ENCODE data around the gene CIAO2A.

CIAO2A gene

DNA sequence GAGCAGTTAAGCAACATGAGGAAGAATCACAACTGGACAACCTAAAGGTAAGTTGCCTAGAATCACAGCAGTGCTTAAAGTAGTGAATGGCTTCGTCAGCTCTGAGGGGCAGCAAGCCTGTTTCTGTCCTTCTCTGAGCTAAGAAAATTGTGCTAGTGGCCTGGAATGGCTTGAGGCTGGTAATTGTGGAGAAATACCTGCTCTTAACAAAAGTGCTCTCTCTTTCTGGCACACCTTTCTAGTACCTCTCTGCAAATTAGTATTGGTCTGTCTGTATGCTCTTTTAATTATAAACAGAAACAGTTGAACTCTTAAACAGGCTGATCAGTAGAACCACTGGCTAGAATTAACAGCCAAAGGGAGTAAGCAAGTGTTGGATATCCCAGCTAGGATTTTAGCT is 13.7 kb upstream of the CIAO2A start:
- TF ChIP-seq, protein P1, sequence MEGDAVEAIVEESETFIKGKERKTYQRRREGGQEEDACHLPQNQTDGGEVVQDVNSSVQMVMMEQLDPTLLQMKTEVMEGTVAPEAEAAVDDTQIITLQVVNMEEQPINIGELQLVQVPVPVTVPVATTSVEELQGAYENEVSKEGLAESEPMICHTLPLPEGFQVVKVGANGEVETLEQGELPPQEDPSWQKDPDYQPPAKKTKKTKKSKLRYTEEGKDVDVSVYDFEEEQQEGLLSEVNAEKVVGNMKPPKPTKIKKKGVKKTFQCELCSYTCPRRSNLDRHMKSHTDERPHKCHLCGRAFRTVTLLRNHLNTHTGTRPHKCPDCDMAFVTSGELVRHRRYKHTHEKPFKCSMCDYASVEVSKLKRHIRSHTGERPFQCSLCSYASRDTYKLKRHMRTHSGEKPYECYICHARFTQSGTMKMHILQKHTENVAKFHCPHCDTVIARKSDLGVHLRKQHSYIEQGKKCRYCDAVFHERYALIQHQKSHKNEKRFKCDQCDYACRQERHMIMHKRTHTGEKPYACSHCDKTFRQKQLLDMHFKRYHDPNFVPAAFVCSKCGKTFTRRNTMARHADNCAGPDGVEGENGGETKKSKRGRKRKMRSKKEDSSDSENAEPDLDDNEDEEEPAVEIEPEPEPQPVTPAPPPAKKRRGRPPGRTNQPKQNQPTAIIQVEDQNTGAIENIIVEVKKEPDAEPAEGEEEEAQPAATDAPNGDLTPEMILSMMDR (IDR thresholded peaks at IDR 0.05; ENCODE audit: low read depth, low read length) = no peak
- Histone ChIP-seq H3K27ac (no peak overlapping the region), H3K4me3 (ENCODE audit: low read depth, low read length) (no peak overlapping the region), H3K36me3 (peaks cover 10% of the 10 kb centered on the region), H3K9me3 (ENCODE audit: severe bottlenecking) (no peaks in the 10 kb centered on the region), H3K27me3 (ENCODE audit: insufficient read depth, low read depth, severe bottlenecking) (no peaks in the 10 kb centered on the region)
- no peak for DNase-seq

DNA sequence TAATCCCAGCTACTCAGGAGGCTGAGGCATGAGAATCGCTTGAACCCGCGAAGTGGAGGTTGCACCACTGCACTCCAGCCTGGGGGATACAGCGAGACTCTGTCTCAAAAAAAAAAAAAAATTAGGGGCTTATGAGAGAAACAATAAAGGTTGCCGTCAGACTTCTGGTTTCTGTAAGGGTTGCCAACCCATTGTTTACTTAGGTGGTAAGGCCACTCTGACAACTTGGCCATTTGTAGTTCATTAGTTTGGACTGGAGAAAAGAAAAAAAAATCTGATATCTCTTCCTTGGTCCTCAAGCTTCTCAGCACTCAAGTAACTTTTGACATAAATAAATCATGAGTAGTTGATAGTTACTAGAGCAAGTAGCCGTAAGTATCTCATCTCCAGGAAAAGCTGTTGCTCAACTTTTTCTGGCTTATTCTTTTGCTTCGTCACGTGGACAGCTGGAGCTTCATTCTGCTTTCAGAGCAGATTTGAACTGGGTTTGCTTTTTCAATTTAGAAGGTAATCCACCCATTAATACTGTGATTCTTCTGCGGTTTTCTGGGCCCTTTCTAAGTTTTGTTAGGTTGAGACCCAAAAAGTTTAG is 11.6 kb upstream of the CIAO2A start:
- TF ChIP-seq, protein P1 (IDR thresholded peaks at IDR 0.05; ENCODE audit: low read depth, low read length) = no peak
- Histone ChIP-seq H3K36me3 (peaks cover 14% of the 10 kb centered on the region), H3K27ac (no peak overlapping the region), H3K4me3 (ENCODE audit: low read depth, low read length) (no peak overlapping the region), H3K9me3 (ENCODE audit: severe bottlenecking) (no peaks in the 10 kb centered on the region), H3K27me3 (ENCODE audit: insufficient read depth, low read depth, severe bottlenecking) (no peaks in the 10 kb centered on the region)
- DNase-seq = no peak

- DNase-seq = no peak
- Histone ChIP-seq H3K27ac (no peak overlapping the region), H3K27me3 (ENCODE audit: insufficient read depth, low read depth, severe bottlenecking) (no peaks in the 10 kb centered on the region), H3K36me3 (peaks cover 21% of the 10 kb centered on the region), H3K4me3 (ENCODE audit: low read depth, low read length) (no peak overlapping the region), H3K9me3 (ENCODE audit: severe bottlenecking) (no peaks in the 10 kb centered on the region)
- TF ChIP-seq, protein P1 (IDR thresholded peaks at IDR 0.05; ENCODE audit: low read depth, low read length) = no peak
These were observed 8.9 kb upstream of the CIAO2A start for GRCh38 chr15:64102497-64102896.

DNA sequence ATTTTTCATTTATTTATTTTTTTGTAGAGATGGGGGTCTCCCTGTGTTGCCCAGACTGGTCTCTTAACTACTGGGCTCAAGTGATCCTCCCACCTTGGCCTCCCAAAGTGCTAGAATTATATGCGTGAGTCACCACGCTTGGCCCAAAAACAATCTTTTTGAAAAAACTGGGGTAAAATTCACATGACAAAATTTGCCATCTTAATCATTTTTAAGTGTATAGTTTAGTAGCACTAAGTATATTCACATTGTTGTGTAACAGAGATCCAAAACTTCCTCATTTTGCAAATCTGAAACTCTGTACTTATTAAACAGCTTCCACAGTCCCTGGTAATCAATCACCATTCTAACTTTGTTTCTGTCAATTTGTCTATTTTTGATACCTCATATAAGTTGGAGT is 7.3 kb upstream of the CIAO2A start:
- TF ChIP-seq, protein P1 (IDR thresholded peaks at IDR 0.05; ENCODE audit: low read depth, low read length) = no peak
- Histone ChIP-seq H3K36me3 (peaks cover 18% of the 10 kb centered on the region), H3K9me3 (ENCODE audit: severe bottlenecking) (no peaks in the 10 kb centered on the region), H3K27ac (no peak overlapping the region), H3K4me3 (ENCODE audit: low read depth, low read length) (no peak overlapping the region), H3K27me3 (ENCODE audit: insufficient read depth, low read depth, severe bottlenecking) (no peaks in the 10 kb centered on the region)
- DNase-seq = no peak

- Histone ChIP-seq H3K36me3 (peaks cover 19% of the 10 kb centered on the region), H3K4me3 (ENCODE audit: low read depth, low read length) (no peak overlapping the region), H3K27ac (no peak overlapping the region), H3K9me3 (ENCODE audit: severe bottlenecking) (no peaks in the 10 kb centered on the region), H3K27me3 (ENCODE audit: insufficient read depth, low read depth, severe bottlenecking) (no peaks in the 10 kb centered on the region)
- TF ChIP-seq, protein P1 (IDR thresholded peaks at IDR 0.05; ENCODE audit: low read depth, low read length) = no peak
- DNase-seq = no peak
These were observed 5.7 kb upstream of the CIAO2A start for GRCh38 chr15:64099379-64099778.

Measured in WERI-Rb-1 (cell line).